HG03103 (cell line): ENCODE measurements around the gene MIS18BP1.
"Not testable (repeated sequence)": the region's sequence is repeated elsewhere in the genome, so short reads cannot be mapped to it uniquely, and the experiment has no call there.

Experiments used
- ATAC-seq: cut with Tn5 transposase; IDR thresholded peaks from one replicate; pipeline ENCODE4 v1.9.1; 2021; ENCODE audit warnings: low read depth; ENCODE audit not compliant: unreplicated experiment

The MIS18BP1 gene

GRCh38 chr14:45246691-45247090, 6.3 kb downstream of the MIS18BP1 start:
- no peak for ATAC-seq

DNA sequence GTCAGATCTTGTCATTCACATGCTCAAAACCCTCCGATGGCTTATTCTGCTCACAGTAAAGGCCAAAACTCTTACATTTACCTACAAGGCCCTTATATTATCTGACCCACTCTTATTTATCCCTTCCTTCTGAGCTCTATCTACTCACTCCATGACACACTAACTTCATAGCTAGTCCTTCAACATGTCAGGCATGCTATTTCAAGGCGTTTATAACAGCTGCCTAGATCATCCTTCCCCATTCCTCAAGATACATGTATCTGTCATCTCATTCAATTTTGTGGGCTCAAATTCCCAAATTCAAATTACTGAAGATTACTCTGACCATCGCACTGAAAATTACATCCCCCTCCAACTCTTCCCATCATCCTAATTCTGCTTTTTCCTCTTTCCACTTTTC, 6.9 kb downstream of the MIS18BP1 start:
- ATAC-seq: no peak

DNA sequence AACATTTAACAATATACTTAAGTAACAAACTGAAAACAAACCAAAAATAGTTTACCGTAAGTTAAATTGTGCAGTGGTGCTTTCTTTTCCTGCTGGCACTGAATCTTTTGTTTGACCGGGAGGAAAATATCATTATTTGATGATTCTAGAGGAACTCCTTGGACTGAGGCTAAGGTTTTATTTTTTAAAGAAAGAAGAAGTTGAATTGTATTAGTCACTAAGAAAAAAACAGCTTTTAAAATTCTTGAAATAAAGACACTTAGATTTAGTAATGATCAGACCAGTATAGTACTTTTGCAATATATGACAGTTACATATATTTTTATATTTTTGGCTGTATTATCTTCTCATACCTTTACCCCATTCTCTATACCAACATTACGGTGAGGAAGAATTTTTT, 10.3 kb downstream of the MIS18BP1 start:
- ATAC-seq: no peak

- ATAC-seq: no peak
These were observed 14.0 kb downstream of the MIS18BP1 start for GRCh38 chr14:45238988-45239387.

DNA sequence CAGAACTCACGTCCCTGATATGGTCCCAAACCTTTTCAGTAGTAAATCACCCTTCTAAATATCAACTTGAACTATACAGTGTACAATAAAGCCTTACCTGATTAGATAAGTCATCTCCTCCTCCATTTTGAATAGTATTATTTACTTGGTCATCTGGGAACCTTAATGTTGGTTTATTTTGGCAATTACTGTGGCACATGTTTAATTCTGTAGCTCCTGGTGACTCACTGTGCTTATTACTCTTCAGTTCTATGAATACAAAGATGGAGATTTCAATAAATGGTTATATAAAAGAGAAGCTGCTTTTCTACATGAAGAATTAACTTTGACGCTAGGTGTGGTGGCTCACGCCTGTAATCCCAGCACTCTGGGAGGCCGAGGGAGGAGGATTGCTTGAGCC, 25.4 kb downstream of the MIS18BP1 start:
- no peak for ATAC-seq

DNA sequence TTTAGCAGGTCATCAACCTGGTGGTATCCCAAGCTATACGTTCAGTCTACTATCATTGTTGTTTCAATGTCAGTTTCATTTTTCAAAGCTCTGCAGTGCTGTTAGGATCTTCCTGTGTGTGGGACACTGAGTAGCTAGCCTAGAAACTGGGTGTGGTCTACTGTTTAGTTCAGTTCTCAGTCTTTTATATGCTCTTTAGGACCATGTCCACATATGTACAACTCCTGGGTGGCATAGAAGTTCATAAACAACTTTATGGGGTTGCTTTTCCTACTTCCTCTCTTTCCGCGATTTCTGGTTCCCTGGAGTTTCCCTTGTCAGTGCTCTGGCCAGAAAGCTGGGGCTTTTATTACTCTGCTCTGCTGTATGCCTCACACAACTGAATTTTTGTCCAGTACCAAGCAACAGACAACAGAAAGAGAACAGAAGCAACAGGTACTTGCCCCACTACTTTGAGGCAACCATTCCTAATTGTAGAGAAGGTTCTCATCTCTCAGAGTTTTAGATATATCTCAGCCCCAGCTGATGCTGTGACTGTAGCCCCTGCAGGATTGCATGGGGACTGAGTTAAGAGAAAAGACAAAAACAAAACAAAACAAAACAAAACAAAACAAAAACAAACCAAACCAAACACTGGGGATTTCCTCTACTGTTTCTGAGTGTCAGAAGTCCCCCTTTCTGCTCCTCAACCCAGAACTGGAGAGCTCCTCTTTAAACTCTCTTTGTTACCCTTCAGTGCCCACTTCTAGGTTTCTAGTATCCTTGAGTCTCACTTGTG, 30.3 kb downstream of the MIS18BP1 start:
- no peak for ATAC-seq

GRCh38 chr14:45214341-45214740, 38.7 kb downstream of the MIS18BP1 start:
- ATAC-seq: not testable (repeated sequence)

- not testable (repeated sequence) for ATAC-seq
These were observed 39.3 kb downstream of the MIS18BP1 start for GRCh38 chr14:45213716-45214115.

DNA sequence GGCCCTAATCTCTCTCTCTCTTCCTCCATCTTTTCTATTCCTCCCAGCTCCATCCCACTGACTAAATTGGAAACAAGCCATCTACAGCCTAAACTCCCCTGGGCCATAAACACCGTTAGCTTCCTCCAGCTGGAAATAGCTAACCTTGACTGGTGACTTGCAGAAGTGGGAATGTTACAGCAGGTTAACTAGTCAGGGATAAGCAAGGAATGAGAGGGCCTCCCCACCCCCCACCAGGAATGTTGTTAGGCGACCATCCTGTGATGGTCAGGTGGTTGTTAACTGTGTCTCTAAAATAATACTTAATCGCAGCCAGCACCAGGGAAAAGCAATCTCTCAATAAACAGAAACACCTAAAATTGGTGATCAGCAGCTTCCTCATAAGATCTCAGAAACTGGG, 40.8 kb downstream of the MIS18BP1 start:
- no peak for ATAC-seq

- ATAC-seq: no peak
These were observed 41.7 kb downstream of the MIS18BP1 start for GRCh38 chr14:45211295-45211694.

- no peak for ATAC-seq
These were observed 42.8 kb downstream of the MIS18BP1 start for GRCh38 chr14:45210159-45210558.

- ATAC-seq: no peak
These were observed 48.8 kb downstream of the MIS18BP1 start for GRCh38 chr14:45204241-45204640.

DNA sequence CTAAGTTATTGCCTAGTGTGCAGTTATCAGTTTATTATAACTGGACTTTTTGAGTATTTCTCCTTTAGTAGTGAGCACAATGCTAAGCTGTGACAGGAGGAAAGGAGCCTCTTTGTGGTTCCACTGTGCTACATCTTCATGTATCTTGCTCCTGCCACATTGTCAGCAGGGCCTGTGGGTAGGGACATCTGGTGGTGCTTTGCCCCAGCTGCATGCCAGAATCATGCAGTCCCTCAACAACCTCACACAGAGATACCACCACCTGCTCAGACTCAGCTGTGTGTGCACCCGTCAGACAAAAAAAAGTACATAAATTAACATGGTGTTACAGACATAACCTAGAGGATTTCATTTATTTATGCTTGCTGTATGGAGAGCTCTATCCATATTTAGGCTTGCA, 51.1 kb downstream of the MIS18BP1 start:
- ATAC-seq: peak; percentile 68

DNA sequence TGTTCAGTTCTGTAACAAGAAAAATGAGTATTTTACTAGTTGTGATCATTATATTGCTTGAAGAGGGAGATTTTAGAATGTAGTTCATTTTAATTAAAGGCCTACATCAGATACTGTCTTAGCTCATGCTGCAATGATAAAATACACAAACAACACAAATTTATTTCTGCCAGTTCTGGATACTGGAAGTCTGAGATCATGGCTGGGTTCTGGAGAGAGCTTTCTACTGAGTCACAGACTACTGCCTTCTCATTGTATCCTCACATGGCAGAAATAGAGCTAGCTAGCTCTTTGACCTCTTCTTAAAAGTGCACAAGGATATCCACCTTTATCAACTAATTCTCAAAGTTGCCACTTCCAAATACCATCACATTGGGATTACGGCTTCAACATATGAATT, 53.8 kb downstream of the MIS18BP1 start:
- no peak for ATAC-seq

DNA sequence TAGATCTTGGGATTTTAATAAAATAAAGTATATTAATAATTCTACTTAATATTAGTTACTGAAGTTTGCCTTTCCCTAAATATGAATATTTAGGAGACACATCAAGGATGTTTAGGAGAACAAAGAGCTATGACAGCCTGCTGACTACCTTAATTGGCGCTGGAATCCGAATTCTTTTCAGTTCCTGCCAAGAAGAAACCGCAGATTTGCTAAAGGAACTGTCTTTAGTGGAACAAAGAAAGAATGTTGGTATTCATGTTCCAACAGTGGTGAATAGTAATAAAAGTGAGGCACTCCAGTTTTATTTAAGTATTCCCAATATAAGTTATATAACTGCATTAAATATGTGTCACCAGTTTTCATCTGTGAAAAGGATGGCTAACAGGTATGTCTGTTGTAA, 54.5 kb downstream of the MIS18BP1 start:
- no peak for ATAC-seq

DNA sequence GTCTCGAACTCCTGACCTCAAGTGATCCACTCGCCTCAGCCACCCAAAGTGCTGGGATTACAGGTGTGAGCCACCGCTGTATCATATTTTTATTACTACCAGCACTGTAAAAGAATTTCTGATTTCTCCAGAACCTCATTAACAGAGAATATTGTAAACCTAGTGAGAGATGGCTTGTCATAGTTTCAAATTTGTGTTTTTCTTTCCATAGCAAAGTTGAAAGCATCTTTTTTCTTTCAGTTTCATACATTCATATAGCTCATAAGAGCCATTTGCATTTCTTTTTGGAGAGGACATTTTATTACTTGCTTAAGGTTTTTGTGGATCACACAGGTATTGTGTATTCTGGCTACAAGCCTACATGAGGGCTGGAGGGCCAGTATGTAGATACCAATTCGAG, 58.0 kb downstream of the MIS18BP1 start:
- no peak for ATAC-seq

- no peak for ATAC-seq
These were observed 67.7 kb downstream of the MIS18BP1 start for GRCh38 chr14:45185100-45185814.

- no peak for ATAC-seq
These were observed 71.2 kb downstream of the MIS18BP1 start for GRCh38 chr14:45181806-45182205.

DNA sequence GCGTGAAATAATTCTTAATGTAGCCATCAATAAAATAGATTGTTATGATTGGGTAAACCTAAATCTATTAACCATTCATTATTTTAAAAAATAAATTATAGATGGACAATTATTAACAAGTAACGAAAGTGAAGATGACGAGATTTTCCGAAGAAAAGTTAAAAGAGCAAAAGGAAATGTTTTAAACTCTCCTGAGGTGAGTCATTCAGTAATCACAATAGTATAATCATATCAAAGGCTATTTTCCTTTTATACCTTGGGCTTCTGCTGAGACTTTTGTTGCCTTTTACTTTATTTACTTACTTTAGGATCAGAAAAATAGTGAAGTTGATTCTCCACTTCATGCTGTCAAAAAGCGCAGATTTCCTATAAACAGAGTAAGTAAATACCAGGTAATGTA, 71.7 kb downstream of the MIS18BP1 start:
- ATAC-seq: no peak

DNA sequence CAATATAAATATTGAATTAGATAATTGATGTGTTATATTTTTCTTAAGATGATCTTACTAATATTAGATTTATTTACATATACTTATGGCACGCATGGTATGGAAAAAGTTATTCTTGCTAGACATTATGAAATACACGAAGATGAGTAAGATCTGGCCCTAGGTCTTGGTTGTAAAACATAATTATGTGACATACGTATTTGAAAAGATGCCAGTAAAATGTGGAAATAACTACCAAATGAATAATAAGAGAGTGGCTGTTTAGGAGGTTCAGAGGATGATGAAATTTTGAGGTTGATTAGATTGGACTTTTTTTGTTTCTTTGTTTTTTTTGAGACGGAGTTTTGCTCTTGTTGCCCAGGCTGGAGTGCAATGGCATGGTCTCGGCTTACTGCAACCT, 75.9 kb downstream of the MIS18BP1 start:
- ATAC-seq: no peak

GRCh38 chr14:45169906-45170305, 83.1 kb downstream of the MIS18BP1 start:
- ATAC-seq: no peak

DNA sequence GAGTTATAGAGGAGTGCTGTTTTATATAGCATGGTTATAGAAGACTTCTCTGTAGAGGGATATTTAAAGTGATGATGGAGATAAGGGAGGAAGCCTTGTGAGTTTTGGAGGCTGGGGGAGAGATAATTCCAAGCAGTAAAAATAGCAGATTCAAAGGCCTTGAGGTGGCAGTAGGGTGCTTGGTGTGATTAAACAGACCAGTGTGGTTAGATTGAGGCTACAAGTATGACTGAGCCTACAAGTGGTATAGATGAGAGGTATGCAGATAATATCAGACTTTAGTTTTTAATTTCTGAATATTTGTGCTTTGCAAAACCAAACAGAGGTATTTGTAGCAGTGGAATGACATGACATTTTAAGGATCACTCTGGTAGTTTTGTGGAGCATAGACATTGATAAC, 96.9 kb downstream of the MIS18BP1 start:
- no peak for ATAC-seq
